Cerebellar nuclear complex (tissue), 1 donor: ENCODE data around the gene REEP1.
"Not testable (repeated sequence)": the region's sequence is repeated elsewhere in the genome, so short reads cannot be mapped to it uniquely, and the experiment has no call there.

Source experiments
- DNase-seq, 2 experiments: peaks; one replicate each; lab custom pipeline; 2025; lab: John Stamatoyannopoulos, UW

Gene REEP1

DNA sequence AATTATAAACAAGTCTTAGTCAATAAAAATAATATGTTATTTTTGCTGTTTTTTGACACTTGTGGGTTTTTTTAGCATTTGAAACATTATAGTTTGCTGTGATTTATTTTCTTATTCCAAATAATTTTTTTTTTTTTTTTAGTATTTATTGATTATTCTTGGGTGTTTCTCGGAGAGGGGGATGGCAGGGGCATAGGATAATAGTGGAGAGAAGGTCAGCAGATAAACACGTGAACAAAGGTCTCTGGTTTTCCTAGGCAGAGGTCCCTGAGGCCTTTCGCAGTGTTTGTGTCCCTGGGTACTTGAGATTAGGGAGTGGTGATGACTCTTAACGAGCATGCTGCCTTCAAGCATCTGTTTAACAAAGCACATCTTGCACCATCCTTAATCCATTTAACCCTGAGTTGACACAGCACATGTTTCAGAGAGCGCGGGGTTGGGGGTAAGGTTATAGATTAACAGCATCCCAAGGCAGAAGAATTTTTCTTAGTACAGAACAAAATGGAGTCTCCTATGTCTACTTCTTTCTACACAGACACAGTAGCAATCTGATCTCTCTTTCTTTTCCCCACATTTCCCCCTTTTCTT, 8.5 kb upstream of the REEP1 start:
- DNase-seq: not testable (repeated sequence)

DNA sequence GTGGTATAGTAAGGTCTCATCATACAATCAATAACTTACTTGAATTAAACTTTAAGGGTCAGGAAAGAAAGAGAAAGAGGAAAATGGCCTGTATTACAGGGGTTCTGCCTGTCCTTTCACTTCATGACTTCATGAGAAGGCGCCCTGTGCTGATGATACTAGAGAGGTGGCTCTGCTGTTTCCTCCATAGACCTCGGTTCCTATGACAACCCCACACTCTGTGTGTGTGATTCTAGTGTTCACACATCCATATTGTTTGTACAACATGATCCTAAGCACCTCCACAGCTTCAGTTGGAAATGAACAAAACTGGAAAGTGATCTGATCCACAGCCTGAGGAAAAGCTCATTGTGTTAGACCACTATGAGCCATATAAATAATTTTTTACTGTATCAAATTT, 7.0 kb upstream of the REEP1 start:
- no peak for DNase-seq

DNA sequence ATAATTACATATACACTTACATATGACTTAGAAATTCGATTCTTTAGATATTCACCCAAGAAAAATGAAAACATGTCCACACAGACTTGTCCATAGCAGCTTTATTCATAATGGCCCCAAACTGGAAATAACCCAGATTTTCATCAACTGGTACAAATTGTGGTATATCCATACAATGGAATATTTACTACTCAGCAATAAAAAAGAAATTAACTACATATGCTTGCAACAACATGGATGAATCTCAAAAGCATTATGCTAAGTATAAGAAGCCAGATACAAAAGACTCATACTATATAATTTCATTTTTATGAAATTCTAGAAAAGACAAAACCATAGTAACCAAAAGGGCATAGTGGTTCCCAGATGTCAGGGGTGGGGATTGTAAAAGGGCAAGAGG, 5.1 kb upstream of the REEP1 start:
- DNase-seq: no peak

DNA sequence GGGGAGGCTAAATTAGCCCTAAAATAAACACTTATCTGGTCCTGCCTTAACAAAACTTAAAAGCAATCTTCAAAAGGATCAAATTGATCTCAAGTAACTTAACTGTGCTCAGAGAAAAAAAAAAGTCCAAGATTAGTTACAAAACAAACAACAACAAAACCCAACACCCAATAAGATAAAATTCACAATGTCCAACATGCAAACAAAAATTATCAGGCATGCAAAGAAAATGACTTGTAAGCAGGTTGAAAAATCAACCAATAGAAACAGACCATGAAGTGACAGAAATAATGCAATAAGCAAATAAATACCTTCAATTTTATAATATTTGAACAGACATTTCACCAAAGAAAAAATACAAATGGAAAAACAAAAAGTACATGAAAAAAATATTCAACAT, 4.0 kb upstream of the REEP1 start:
- no peak for DNase-seq

DNA sequence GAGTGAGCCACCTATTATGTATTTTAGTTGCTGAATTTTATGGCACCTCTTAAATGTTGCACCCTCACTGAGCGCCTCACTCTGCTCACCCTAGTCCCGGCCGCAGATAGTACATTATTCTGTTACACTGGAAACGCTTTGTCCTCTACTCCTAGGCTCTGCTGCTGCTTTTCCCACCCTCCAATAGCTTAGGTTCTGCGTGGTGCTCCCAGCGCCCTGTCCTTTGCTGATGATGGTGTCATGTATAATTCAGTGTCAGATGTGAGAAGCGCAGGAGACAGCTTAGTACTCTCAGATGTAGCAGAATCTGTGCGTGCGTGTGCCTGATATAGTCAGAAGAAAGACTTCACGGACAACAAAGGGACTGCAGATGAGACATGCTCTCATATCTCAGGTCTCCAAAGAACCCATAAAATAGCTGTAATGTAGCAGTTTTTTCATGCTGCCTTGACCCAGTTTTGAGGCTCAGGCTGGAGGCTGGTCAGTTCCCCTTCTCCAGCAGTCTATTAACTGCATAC, 1.4 kb upstream of the REEP1 start:
- DNase-seq: no peak

DNA sequence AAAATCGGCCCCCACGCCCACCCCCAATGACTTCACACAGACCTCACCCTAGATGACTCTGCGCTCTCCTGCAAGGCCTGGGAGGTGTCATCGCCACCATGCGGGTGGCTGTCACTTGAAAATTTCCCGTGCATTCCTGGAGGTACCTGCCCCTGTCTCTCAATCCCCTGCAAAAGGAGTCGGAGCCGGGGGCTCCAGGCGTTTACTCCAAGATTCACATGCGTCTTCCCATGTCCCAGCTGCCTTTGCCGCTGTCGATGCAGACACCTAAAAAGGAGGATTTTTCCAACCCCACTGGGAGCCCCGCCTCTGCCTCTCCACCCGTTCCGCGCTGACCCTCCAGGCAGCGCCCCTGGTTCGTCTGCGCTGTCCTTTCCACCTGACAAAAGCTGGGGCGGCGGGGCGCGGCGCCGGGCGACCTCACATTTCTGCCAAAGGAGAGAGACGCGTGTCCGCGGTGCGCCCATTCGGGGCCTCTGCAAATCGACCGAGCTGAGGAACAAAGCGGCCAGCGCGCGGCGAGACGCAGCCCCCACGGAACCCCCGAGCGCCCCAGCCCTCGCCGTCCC, 667 bp downstream of the REEP1 start:
- no peak for DNase-seq

DNA sequence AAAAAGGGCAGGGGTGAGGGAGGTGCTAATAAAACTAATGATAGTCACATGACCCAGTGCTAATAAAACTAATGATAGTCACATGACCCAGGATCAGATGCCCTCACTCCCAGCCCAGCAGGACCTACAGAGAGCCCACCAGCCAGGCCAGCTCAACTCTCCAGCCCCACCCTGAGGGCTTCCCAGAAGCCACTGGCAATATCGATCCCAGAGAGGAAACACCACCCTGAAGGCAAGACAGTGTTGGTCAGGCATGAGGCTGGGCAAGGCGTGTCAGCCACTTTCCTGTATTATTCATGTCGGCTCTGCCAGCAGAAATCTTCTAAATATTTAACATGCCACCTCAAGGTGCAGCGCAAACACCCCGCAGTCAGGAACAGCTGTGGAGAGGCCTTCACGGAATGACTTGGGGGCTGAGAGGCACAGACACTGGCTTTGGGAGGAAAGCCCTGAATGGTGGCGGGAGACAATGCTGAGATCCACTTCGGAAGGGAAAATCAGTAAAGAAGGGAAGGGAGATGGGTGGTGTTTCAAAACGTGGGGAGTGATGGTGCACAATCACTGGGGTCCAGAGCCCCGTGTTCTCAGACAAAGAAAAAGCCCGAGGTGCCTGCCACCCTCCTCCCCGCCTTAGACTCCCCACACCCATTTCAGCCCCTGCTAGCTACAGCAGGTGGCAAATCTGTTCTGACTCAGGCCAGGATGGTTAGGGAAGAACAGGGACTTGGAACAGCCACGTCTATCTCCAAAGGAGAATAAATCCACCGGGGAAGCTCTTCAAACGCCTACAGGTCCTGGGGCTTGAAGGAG, 1.4 kb downstream of the REEP1 start:
- no peak for DNase-seq

DNA sequence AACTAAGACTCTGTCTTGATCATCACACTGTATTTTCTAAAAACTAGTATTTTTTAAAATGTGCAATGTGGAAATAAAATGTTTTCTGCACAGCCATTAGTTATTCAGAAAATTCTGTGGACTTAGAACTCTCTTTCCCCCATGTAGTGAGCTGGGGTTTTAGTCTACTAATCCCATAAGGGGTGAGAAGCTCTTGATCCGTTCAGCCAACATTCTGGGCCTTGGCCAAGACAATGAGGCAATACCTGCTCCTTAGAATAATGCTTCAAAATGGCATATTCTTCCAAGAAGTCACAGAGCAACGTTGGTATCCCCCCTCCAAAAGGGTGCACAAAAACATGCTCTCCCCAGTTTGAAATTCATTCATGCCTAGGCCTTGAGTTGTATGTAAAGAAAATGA, 4.0 kb downstream of the REEP1 start:
- no peak for DNase-seq

DNA sequence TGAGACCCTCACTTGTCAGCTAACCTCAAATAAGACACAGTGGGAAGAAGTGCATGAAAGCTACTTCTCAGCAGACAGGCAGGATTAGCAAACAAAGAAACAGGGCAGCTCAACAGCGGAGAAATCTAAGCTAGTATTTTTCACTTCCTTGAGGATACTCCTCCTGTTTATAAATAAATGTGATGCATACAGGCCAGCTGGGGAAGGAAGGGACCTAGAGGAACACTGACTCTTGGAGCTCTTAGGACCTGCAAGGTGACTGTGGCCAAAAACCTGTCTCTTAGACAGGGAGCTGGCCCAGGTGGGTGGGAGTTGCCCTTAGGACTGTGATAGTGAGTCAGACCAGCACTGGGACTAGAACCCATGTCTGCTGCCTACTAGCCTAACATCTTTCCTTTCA, 4.8 kb downstream of the REEP1 start:
- DNase-seq: no peak

DNA sequence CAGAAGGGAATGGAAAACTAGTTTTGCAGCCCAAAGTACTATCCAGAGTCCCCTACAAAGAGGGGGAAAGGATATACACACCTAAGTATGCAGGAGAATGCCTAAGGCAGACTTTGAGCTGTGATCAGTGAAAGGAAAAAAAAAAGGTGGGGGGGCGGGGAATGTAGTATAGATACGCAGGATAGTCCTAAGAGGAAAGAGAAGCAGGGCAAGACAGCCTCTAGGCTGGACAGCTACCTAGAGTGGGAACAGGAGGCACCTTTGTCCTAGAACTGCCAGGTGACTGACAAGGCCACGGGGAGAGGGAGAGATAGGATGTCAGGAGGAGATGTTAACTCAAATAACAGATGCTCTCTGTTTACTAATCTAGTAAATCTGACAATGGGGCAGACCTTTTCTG, 6.0 kb downstream of the REEP1 start:
- no peak for DNase-seq

DNA sequence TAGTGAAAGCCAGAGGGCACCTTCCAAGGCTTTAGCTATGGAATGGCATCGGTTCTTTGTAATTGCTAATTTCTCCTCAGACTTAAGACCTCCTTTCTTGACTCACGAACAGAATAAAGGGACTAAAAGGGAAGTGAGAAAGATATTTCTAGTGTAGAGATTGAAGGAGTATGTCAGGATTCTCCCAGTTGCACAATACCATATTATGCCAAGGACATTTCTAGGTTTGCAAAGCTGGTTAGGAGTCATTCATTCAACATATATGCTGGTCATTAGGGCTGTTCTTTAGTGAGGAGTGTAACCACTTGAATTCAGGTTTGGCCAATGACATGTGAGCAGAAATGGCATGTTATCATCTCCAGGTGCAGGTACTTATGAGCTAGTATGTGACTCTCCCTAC, 7.4 kb downstream of the REEP1 start:
- DNase-seq: no peak

DNA sequence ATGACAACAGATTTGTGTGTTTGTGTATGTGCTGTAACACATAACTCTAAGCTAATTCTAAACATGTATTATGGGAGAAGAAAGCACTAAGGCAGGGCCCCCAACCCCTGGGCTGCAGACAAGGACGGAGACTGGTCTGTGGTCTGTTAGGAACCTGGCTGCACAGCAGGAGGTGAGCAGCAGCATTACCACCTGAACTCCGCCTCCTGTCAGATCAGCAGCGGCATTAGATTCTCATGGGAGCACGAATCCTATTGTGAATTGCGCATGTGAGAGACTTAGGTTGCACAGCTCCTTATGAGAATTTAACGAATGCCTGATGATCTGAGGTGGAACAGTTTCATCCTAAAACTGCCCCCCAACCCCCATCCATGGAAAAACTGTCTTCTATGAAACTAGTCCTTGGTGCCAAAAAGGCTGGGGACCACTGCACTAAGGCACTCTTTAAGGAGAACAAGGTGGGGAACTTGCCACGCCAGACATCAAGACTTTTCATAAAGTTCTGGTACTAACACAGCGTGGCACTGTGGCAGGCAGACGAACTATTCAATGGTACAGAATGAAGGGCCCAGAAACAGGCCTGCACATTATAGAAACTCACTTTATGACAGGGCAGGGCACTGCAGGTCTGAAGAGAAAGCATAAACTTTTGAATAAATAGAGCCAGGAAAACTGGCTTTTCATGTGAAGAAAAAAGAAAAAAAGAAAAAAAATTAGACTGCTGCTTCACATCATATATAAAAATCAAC, 14.0 kb downstream of the REEP1 start:
- DNase-seq: no peak

DNA sequence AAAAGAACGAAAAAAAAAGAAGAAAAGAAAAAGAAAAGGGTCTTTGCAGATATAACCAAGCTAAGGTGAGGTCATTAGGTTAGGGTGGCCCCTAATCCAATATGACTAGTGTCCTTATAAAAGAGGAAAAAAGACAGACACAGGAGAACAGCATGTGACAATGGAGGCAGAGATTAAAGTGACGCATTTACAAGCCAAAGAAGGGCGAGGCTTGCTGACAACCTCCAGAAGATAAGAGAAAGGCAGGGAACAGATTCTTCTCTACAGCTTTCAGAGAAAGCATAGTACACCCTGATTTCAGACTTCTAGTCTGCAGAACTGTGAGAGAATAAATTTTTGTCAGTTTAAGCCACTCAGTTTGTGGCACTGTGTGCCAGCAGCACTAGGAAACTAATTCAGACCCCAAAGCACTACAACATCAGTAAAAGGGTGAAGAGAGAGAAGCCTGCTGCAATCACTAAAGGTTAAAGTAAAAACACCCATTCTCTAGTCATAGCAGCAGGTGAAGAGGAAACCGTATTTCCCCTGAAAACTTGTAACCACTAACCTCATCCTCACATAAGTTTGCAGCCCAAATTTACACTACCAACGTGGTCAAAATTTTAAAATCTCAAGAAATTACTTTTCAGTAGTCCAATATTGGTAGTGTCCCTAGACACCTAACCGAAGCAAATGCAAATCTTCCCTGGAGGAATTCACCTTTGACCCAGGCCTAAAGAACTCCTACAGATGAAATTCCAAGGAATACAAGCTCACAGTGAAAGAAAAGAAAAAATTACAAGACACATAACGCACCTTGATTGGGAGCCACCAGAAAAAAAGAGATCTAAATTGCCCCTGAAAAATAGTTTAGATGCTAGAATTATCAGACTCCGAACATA, 17.5 kb downstream of the REEP1 start:
- DNase-seq: no peak

DNA sequence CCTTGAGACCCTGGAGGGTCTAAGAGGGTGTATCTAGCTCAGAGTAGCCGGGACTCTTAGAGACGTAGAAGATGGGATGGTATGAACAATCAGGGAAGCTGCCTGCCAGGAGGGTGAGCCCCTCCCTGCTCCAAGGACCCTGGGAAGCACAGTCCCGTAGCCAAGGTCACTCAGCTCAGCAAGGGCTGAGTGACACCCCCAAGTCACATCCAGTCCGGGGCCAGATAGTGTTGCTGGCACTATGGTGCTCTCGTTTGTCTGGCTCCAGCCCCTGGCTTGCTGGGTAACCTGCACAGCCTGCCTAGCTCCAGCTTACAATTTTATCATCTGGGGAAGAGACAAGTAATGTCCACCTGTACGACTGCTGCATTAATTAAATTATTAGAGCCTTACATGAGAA, 22.3 kb downstream of the REEP1 start:
- no peak for DNase-seq

DNA sequence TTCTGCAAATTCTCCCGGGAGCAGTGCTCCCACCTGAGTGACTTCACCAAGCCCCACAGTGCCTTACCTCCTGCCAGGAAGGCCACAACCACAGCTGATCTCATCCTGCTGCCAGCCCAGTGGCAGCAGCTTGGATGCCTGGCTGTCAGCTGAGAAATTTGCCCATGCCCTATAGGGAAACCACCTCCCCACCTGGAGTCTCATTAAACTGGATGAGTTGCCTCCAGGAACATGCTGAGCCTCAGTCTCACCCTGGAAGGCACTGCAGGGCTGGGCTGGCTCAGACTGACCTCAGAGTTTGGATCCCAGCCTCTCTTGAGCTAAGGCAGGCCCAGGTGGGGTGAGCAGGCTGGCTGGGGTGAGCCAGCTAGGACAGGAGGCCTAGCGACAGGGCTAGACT, 23.3 kb downstream of the REEP1 start:
- peak in 1 of 2 experiments; percentile 22 for DNase-seq

DNA sequence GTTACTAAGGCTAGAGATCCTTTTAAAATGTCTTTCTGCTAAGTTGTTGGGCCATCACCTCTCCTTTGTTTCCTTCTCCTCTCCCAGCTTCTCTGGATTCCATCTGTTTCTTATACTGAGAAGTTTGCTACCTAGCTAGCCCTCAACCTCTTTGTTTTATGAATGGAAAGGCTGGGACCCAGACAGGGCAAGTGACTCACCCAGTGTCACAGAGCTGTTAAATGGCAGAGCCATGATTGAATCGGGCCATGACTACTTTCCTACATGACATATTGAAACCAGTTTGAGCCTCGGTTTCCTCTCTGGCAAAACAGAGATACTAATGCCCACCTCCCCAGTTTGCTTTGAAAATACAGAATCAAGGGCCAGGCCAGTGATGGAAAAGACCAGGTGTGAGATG, 24.1 kb downstream of the REEP1 start:
- DNase-seq: no peak

DNA sequence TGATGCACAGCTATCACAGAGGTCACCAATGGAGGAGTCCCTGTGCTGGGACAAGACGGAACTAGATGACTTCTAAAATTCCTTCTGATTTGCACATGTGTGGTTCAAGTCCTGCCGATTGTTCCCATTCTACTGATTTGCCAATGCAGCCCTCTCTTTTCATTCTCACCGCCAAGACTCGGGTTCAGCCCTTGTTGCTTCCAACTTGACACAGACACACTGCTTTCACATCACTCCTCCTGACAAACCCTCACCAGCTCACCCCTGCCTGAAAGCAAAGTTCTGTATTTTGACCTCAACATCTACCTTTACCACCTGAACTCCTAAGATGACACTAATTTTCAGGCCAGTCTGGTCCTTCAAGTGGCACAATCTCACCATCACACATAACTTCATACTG, 25.5 kb downstream of the REEP1 start:
- no peak for DNase-seq

DNA sequence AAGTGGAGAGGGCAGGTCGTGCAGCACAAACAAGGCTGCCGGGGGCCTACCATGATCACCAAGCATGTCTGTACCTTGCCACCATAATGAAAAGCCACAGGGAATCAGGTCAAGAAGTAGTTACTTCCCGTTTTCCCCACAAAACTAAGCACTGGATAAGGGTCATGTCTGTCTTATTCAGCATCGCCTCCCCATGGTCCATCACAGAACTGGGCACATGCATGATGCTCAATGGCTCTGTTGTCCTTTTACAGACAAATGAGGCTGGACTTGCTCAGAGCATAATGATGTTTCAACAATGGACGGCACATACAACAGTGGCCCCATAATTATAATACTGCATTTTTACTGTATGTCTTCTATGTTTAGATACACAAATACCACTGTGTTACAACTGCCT, 27.5 kb downstream of the REEP1 start:
- DNase-seq: no peak

DNA sequence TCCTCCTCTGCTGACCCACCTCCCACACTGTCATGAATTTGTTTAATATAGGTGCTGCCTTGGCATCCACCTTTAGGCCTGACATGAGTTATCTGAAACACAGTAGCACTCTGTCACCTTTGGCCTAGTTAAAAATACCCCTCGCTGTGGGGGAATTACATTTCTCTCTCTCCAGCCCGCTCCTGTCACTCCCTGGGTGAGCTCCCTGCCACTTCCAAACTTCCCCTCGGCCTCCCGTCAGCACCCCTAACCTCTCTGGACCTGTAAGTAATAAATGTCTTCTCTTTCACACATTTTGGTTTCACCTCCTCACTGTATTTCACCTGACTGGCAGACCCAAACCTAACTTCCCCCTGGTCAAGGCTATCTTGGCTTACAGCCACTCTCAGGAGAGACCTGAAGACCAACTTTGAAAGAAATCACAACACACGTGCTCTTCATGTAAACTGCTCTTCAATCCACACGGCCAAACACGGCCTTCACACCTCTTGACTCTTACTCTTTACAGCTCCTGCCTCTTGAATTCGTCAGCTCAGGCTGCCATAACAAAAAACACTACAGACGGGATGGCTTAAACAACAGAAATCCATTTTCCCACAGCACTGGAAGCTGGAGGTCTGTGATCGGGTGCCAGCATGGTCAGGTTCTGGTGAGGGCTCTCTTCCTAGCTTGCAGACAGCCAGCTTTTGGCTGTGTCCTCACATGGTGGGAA, 28.3 kb downstream of the REEP1 start:
- DNase-seq: no peak

DNA sequence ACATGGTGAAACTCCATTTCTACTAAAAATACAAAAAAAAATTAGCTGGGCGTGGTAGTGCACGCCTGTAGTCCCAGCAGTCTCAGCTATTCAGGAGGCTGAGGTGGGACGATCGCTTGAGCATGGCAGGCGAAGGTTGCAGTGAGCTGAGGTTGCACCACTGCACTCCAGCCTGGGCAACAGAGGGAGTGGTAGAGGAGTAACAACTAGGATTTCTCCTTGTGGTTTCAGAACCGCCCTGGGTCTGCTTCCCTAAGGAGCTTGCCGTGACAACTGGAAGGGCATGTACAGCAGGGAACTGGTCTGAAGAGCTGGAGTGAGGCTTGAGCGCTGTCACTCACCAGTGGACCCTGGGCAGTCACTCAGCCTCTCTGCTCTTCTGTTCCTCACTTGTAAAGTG, 29.1 kb downstream of the REEP1 start:
- DNase-seq: no peak

DNA sequence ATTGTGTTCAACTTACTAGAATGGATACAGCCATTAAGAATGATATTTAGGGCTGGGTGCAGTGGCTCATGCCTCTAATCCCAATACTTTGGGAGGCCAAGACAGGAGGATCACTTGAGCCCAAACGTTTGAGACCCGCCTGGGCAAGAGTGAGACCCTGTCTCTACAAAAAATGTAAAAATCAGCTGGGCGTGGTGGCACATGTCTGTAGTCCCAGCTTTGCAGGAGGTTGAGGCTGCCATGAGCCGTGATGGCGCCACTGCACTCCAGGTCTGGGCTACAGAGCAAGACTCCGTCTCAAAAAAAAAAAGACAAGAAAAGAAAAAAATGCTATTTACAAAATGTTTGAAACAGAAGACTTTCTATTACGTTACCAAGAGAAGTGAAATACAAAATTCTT, 30.0 kb downstream of the REEP1 start:
- DNase-seq: no peak
